ENCODE results near the gene HELZ.
"Not testable (repeated sequence)": the region's sequence is repeated elsewhere in the genome, so short reads cannot be mapped to it uniquely, and the experiment has no call there.

HELZ gene

GRCh38 chr17:67143318-67143717, 101.7 kb downstream of the HELZ start:
- no peak for DNase-seq (ENCODE audit: low spot score)

- DNase-seq (ENCODE audit: low spot score), result not testable (repeated sequence)
Measured at GRCh38 chr17:67142030-67142429, 103.0 kb downstream of the HELZ start.

GRCh38 chr17:67139784-67140665, 105.0 kb downstream of the HELZ start:
- DNase-seq (ENCODE audit: low spot score), result no peak

- DNase-seq (ENCODE audit: low spot score), result no peak
Measured at GRCh38 chr17:67139289-67139688, 105.7 kb downstream of the HELZ start.

- DNase-seq (ENCODE audit: low spot score), result no peak
Measured at GRCh38 chr17:67138392-67138791, 106.6 kb downstream of the HELZ start.

- no peak for DNase-seq (ENCODE audit: low spot score)
Measured at GRCh38 chr17:67137860-67138259, 107.1 kb downstream of the HELZ start.

- DNase-seq (ENCODE audit: low spot score), result no peak
Measured at GRCh38 chr17:67137026-67137370, 108.0 kb downstream of the HELZ start.

- no peak for DNase-seq (ENCODE audit: low spot score)
Measured at GRCh38 chr17:67136191-67137025, 108.6 kb downstream of the HELZ start.

- no peak for DNase-seq (ENCODE audit: low spot score)
Measured at GRCh38 chr17:67133161-67133560, 111.8 kb downstream of the HELZ start.

- DNase-seq (ENCODE audit: low spot score), result no peak
Measured at GRCh38 chr17:67132366-67132765, 112.6 kb downstream of the HELZ start.

- no peak for DNase-seq (ENCODE audit: low spot score)
Measured at GRCh38 chr17:67130768-67131167, 114.2 kb downstream of the HELZ start.

- no peak for DNase-seq (ENCODE audit: low spot score)
Measured at GRCh38 chr17:67129283-67129682, 115.7 kb downstream of the HELZ start.

- no peak for DNase-seq (ENCODE audit: low spot score)
Measured at GRCh38 chr17:67128700-67129099, 116.3 kb downstream of the HELZ start.

GRCh38 chr17:67127925-67128324, 117.1 kb downstream of the HELZ start:
- DNase-seq (ENCODE audit: low spot score), result no peak

GRCh38 chr17:67126983-67127382, 118.0 kb downstream of the HELZ start:
- DNase-seq (ENCODE audit: low spot score), result no peak

- DNase-seq (ENCODE audit: low spot score), result not testable (repeated sequence)
Measured at GRCh38 chr17:67126543-67126942, 118.5 kb downstream of the HELZ start.

- DNase-seq (ENCODE audit: low spot score), result no peak
Measured at GRCh38 chr17:67125924-67126323, 119.1 kb downstream of the HELZ start.

- DNase-seq (ENCODE audit: low spot score), result no peak
Measured at GRCh38 chr17:67125417-67125816, 119.6 kb downstream of the HELZ start.

- no peak for DNase-seq (ENCODE audit: low spot score)
Measured at GRCh38 chr17:67124450-67125148, 120.4 kb downstream of the HELZ start.

- no peak for DNase-seq (ENCODE audit: low spot score)
Measured at GRCh38 chr17:67123699-67124098, 121.3 kb downstream of the HELZ start.

GRCh38 chr17:67121316-67121891, 123.6 kb downstream of the HELZ start:
- DNase-seq (ENCODE audit: low spot score), result no peak

- no peak for DNase-seq (ENCODE audit: low spot score)
Measured at GRCh38 chr17:67119102-67119501, 125.9 kb downstream of the HELZ start.
